Thyroid gland (tissue), 4 donors: ENCODE measurements around the gene SYNGR3. TPM values are rescaled to one million over a fixed set of nuclear protein-coding genes. Genes with fewer than 3 reads are reported as not detected.
"Not testable (repeated sequence)": the region's sequence is repeated elsewhere in the genome, so short reads cannot be mapped to it uniquely, and the experiment has no call there.

Experiments used
- DNase-seq, 2 donors: peaks; one replicate each; pipeline ENCODE4 v3.0.0-alpha.2; 2019
- H3K27ac ChIP-seq, 3 donors: fragments of 200-600 bp; sonication (generic); 1 replicate in 2 of 3; 2 replicates in 1 of 3; pipeline ENCODE4 v1.5.1; 2016 to 2019; ENCODE audit warnings: mild to moderate bottlenecking in 1 of 3, moderate library complexity in 1 of 3
- H3K27me3 ChIP-seq: fragments of 200-600 bp; sonication (generic); one replicate; pipeline ENCODE4 v1.5.1; 2019
- H3K36me3 ChIP-seq, 2 donors: fragments of 200-600 bp; sonication (generic); one replicate each; pipeline ENCODE4 v1.5.1; 2016 to 2019
- H3K4me1 ChIP-seq, 2 donors: fragments of 200-600 bp; sonication (generic); one replicate each; pipeline ENCODE4 v1.5.1; 2017 to 2019
- H3K4me3 ChIP-seq, 3 donors: fragments of 200-600 bp; sonication (generic); replicated peaks in 1 of 3; 1 replicate in 2 of 3; 2 replicates in 1 of 3; pipeline ENCODE4 v1.5.1; 2016; ENCODE audit warnings: mild to moderate bottlenecking in 1 of 3
- H3K9me3 ChIP-seq: fragments of 200-600 bp; sonication (generic); one replicate; pipeline ENCODE4 v1.5.1; 2017
- CTCF ChIP-seq, 6 experiments: fragments of 200-600 bp in 3 of 6; fragments of 450-650 bp in 3 of 6; sonication (generic) in 3 of 6; IDR thresholded peaks; one replicate each; pipeline ENCODE4 v1.5.1; 2016 to 2019; ENCODE audit warnings: antibody characterized with exemption in 6 of 6, mild to moderate bottlenecking in 2 of 6, inconsistent platforms in 1 of 6, moderate library complexity in 1 of 6
- POLR2A ChIP-seq, 2 donors: fragments of 450-650 bp; IDR thresholded peaks; one replicate each; pipeline ENCODE4 v1.6.1; 2017; ENCODE audit warnings: antibody characterized with exemption in 2 of 2, mild to moderate bottlenecking in 2 of 2, moderate library complexity in 1 of 2
- WGBS, 2 donors: methylation state at CpG; one replicate each; pipeline ENCODE4 v1.1.5; 2017; 5-methylcytosine and 5-hydroxymethylcytosine counted together
- intact Hi-C: fragments of 100-400 bp; cut with DNase I; formaldehyde crosslinking; loops from one replicate; pipeline ENCODE4 v1.15.1; 2023
- total RNA-seq, 4 donors: library from RNA; depleted of rRNA; stranded (reverse); fragments of >200 nt; gene quantifications; one replicate each; pipeline ENCODE4 v1.2.3, GENCODE V29; 2016

SYNGR3 gene
- total RNA-seq, 4 donors from 2014 or later, result not detected

- Histone ChIP-seq H3K4me3 (peak overlapping the region; percentile 28 to 98 (median 93)), H3K27me3 (no peaks in the 10 kb centered on the region), H3K9me3 (no peaks in the 10 kb centered on the region), H3K36me3 (no peaks in the 10 kb centered on the region), H3K27ac (peak overlapping the region in 2 of 3 donors; percentile 50 to 52), H3K4me1 (peaks cover 26 to 45% of the 10 kb centered on the region in 2 donors)
- no peak for TF ChIP-seq CTCF (IDR thresholded peaks at IDR 0.05)
- no peak for DNase-seq
- WGBS, 2 donors, result 10 to 20% methylated on average over 12 to 13 of the region's 23 CpGs
- intact Hi-C loops, result no loop called here
Observed at GRCh38 chr16:2008631-2009163, 18.9 kb downstream of the SYNGR3 start.

- H3K4me3 ChIP-seq, result peak overlapping the region; percentile 28 to 98 (median 93)
- H3K27me3 ChIP-seq, result no peaks in the 10 kb centered on the region
- no peak for DNase-seq
- peak overlapping the region in 2 of 3 donors; percentile 50 to 52 for H3K27ac ChIP-seq
- no peak for TF ChIP-seq CTCF (IDR thresholded peaks at IDR 0.05)
- WGBS, 2 donors, result 0% methylated on average over 1 of the region's 55 CpGs; no CpG with 5 or more reads in 1 of the 2 donors
- no peaks in the 10 kb centered on the region for H3K36me3 ChIP-seq
- peaks cover 22 to 40% of the 10 kb centered on the region in 2 donors for H3K4me1 ChIP-seq
- H3K9me3 ChIP-seq, result no peaks in the 10 kb centered on the region
- intact Hi-C loops, result no loop called here
Observed at GRCh38 chr16:2009164-2009711, 19.5 kb downstream of the SYNGR3 start.

- H3K4me3 ChIP-seq, result peak within 1 kb of the TSS; percentile 29 to 98 (median 93)
- peaks cover 21 to 33% of the 10 kb centered on the region in 2 donors for H3K4me1 ChIP-seq
- DNase-seq, result peak; percentile 79 to 81
- WGBS, 2 donors, result 3 to 10% methylated on average over 7 to 15 of the region's 52 CpGs
- H3K36me3 ChIP-seq, result no peaks in the 10 kb centered on the region
- peak within 1 kb of the TSS; percentile 50 to 72 (median 64) for H3K27ac ChIP-seq
- intact Hi-C loops, result no loop called here
- H3K27me3 ChIP-seq, result no peaks in the 10 kb centered on the region
- no peaks in the 10 kb centered on the region for H3K9me3 ChIP-seq
- TF ChIP-seq POLR2A (IDR thresholded peaks at IDR 0.05) (peak in 1 of 2 donors; percentile 85), CTCF (IDR thresholded peaks at IDR 0.05) (peak in 1 of 6 experiments; percentile 11)
Observed at GRCh38 chr16:2009791-2010510, 20.2 kb downstream of the SYNGR3 start, which contains the start of gene ZNF598. Gene ZNF598 (minus strand): TSS chr16:2009821.

GRCh38 chr16:2011726-2012125, 22.0 kb downstream of the SYNGR3 start:
- H3K27ac ChIP-seq, H3K36me3 ChIP-seq, H3K9me3 ChIP-seq, DNase-seq, H3K27me3 ChIP-seq, H3K4me3 ChIP-seq, intact Hi-C loops: not testable (repeated sequence)
- peaks cover 21 to 28% of the 10 kb centered on the region in 2 donors for H3K4me1 ChIP-seq
- WGBS, 2 donors, result 85 to 86% methylated on average over 9 of the region's 9 CpGs

GRCh38 chr16:2013527-2013926, 23.8 kb downstream of the SYNGR3 start:
- peaks cover 10 to 11% of the 10 kb centered on the region in 2 donors for H3K4me1 ChIP-seq
- H3K4me3 ChIP-seq, result no peak overlapping the region
- intact Hi-C loops, result no loop called here
- H3K36me3 ChIP-seq, result no peaks in the 10 kb centered on the region
- 91% methylated on average over 13 to 15 of the region's 15 CpGs for WGBS, 2 donors
- TF ChIP-seq POLR2A (IDR thresholded peaks at IDR 0.05), result no peak
- TF ChIP-seq CTCF (IDR thresholded peaks at IDR 0.05), result no peak
- H3K27ac ChIP-seq, result no peak overlapping the region
- no peak for DNase-seq
- no peaks in the 10 kb centered on the region for H3K9me3 ChIP-seq
- no peaks in the 10 kb centered on the region for H3K27me3 ChIP-seq
